H1 (cell line): ENCODE data around the gene DYNLRB1. TPM values are rescaled to one million over a fixed set of nuclear protein-coding genes. Genes with fewer than 3 reads are reported as not detected.

Source experiments
- CTCF ChIA-PET: fragments of 300-600 bp; sonication (Branson Sonifier 250); formaldehyde crosslinking; loops from one replicate; lab custom pipeline; 2021; ENCODE audit not compliant: partially characterized antibody; lab: Charles Lee
- POLR2A ChIA-PET: fragments of 300-600 bp; sonication (Branson Sonifier 250); formaldehyde crosslinking; loops from one replicate; lab custom pipeline; 2021; ENCODE audit warnings: inconsistent platforms; ENCODE audit not compliant: partially characterized antibody; lab: Charles Lee
- DNase-seq, 2 experiments: peaks; one replicate each; pipeline versions ENCODE4 v3.0.0 to v3.0.0-alpha.2; 2010 to 2022; ENCODE audit warnings: low spot score in 2 of 2, low read depth in 1 of 2, mixed read lengths in 1 of 2
- FAIRE-seq: peaks from 2 replicates; lab custom pipeline; 2011; peaks lifted over from hg19 to GRCh38; lab: Jason Lieb, UNC
- H2AFZ ChIP-seq: 2 replicates; pipeline ENCODE4 v1.8.1; 2012; ENCODE audit warnings: low read length, inconsistent platforms
- H2AK5ac ChIP-seq: 2 replicates; pipeline ENCODE4 v1.6.1; 2013; ENCODE audit warnings: low read depth, low read length
- H2BK120ac ChIP-seq: replicated peaks from 2 replicates; pipeline ENCODE3; 2013; ENCODE audit warnings: low read depth, low read length, inconsistent platforms
- H2BK12ac ChIP-seq: 2 replicates; pipeline ENCODE4 v1.6.1; 2013; ENCODE audit warnings: low read depth, low read length
- H2BK15ac ChIP-seq: 2 replicates; pipeline ENCODE4 v1.6.1; 2013; ENCODE audit warnings: low read length
- H2BK20ac ChIP-seq: 2 replicates; pipeline ENCODE4 v1.6.1; 2013; ENCODE audit warnings: low read length
- H2BK5ac ChIP-seq: 2 replicates; pipeline ENCODE4 v1.6.1; 2013; ENCODE audit warnings: low read depth, low read length
- H3K14ac ChIP-seq: 2 replicates; pipeline ENCODE4 v1.6.1; 2013; ENCODE audit warnings: inconsistent platforms; ENCODE audit not compliant: insufficient read length
- H3K18ac ChIP-seq: 2 replicates; pipeline ENCODE4 v1.6.1; 2013; ENCODE audit warnings: low read length; ENCODE audit errors: extremely low read depth
- H3K23ac ChIP-seq: 2 replicates; pipeline ENCODE4 v1.6.1; 2013; ENCODE audit warnings: inconsistent platforms; ENCODE audit not compliant: insufficient read length
- H3K23me2 ChIP-seq: 2 replicates; pipeline ENCODE4 v1.6.1; 2013; ENCODE audit warnings: low read depth, low read length
- H3K27ac ChIP-seq: 2 replicates; pipeline ENCODE4 v1.6.1; 2011; ENCODE audit warnings: low read depth, low read length, inconsistent platforms
- H3K27me3 ChIP-seq, 4 experiments: replicated peaks in 1 of 4; 1 replicate in 1 of 4; 2 replicates in 3 of 4; pipeline versions ENCODE4 v1.6.1 to v1.8.1; 2011 to 2013; ENCODE audit warnings: low read length in 3 of 4, mild to moderate bottlenecking in 3 of 4, inconsistent platforms in 2 of 4, mixed read lengths in 2 of 4, moderate library complexity in 1 of 4; ENCODE audit not compliant: control insufficient read depth in 3 of 4, insufficient read depth in 3 of 4; ENCODE audit errors: extremely low read depth in 1 of 4
- H3K36me3 ChIP-seq, 4 experiments: 2 replicates each; pipeline versions ENCODE4 v1.6.1 to v1.8.1; 2011 to 2013; ENCODE audit warnings: mild to moderate bottlenecking in 4 of 4, low read length in 3 of 4, moderate library complexity in 2 of 4, control low read depth in 1 of 4, inconsistent platforms in 1 of 4; ENCODE audit not compliant: insufficient read depth in 4 of 4, control insufficient read depth in 2 of 4
- H3K4ac ChIP-seq: replicated peaks from 2 replicates; pipeline ENCODE3; 2013; ENCODE audit warnings: low read length, low read depth, mixed read lengths, inconsistent platforms; ENCODE audit not compliant: insufficient read length
- H3K4me1 ChIP-seq, 4 experiments: replicated peaks in 1 of 4; 1 replicate in 1 of 4; 2 replicates in 3 of 4; pipeline versions ENCODE4 v1.6.1 to v1.8.1; 2011 to 2013; ENCODE audit warnings: low read length in 3 of 4, inconsistent platforms in 2 of 4, mixed read lengths in 1 of 4; ENCODE audit not compliant: insufficient read depth in 4 of 4, control insufficient read depth in 3 of 4
- H3K4me2 ChIP-seq, 2 experiments: 2 replicates each; pipeline versions ENCODE4 v1.6.1 to v1.8.1; 2011 to 2013; ENCODE audit warnings: low read depth in 2 of 2, low read length in 2 of 2, control low read depth in 1 of 2, inconsistent platforms in 1 of 2, mild to moderate bottlenecking in 1 of 2; ENCODE audit not compliant: insufficient read depth in 1 of 2
- H3K4me3 ChIP-seq, 4 experiments: fragments of 200-600, 300-600 bp in 1 of 4; sonication (generic), shearing (Covaris generic), sonication (Bioruptor Twin) in 1 of 4; 2 replicates each; pipeline versions ENCODE4 v1.5.1 to v1.8.1; 2011 to 2016; ENCODE audit warnings: low read length in 4 of 4, low read depth in 3 of 4, control low read depth in 2 of 4, inconsistent platforms in 2 of 4, mild to moderate bottlenecking in 2 of 4, mixed read lengths in 1 of 4, moderate library complexity in 1 of 4; ENCODE audit not compliant: insufficient read depth in 2 of 4; ENCODE audit errors: extremely low read depth in 1 of 4
- H3K56ac ChIP-seq: replicated peaks from 2 replicates; pipeline ENCODE3; 2013; ENCODE audit warnings: low read depth, mild to moderate bottlenecking, mixed read lengths, low read length, inconsistent platforms; ENCODE audit not compliant: insufficient read length
- H3K79me1 ChIP-seq: 2 replicates; pipeline ENCODE4 v1.6.1; 2013; ENCODE audit warnings: low read depth, low read length, control low read depth
- H3K79me2 ChIP-seq, 2 experiments: 2 replicates each; pipeline versions ENCODE4 v1.6.1 to v1.8.1; 2012 to 2013; ENCODE audit warnings: low read length in 2 of 2, mild to moderate bottlenecking in 2 of 2, inconsistent platforms in 1 of 2; ENCODE audit not compliant: insufficient read depth in 2 of 2, control insufficient read depth in 1 of 2
- H3K9ac ChIP-seq, 4 experiments: replicated peaks in 1 of 4; 1 replicate in 1 of 4; 2 replicates in 3 of 4; pipeline versions ENCODE4 v1.6.1 to v1.8.1; 2011 to 2013; ENCODE audit warnings: low read depth in 3 of 4, low read length in 3 of 4, control low read depth in 2 of 4, mild to moderate bottlenecking in 2 of 4, moderate library complexity in 2 of 4, inconsistent platforms in 1 of 4; ENCODE audit errors: extremely low read depth in 1 of 4
- H3K9me3 ChIP-seq, 2 experiments: 2 replicates each; pipeline versions ENCODE4 v1.6.1 to v1.8.1; 2012 to 2013; ENCODE audit warnings: mild to moderate bottlenecking in 2 of 2, moderate library complexity in 2 of 2, control low read depth in 1 of 2, inconsistent platforms in 1 of 2, low read depth in 1 of 2, low read length in 1 of 2, mixed read lengths in 1 of 2; ENCODE audit not compliant: insufficient read depth in 2 of 2
- H4K20me1 ChIP-seq, 2 experiments: replicated peaks in 1 of 2; 2 replicates each; pipeline versions ENCODE3 to v1.8.1; 2011 to 2013; ENCODE audit warnings: inconsistent platforms in 2 of 2, low read length in 2 of 2, mild to moderate bottlenecking in 1 of 2; ENCODE audit not compliant: insufficient read depth in 2 of 2, control insufficient read depth in 1 of 2
- H4K5ac ChIP-seq: 2 replicates; pipeline ENCODE4 v1.6.1; 2013; ENCODE audit warnings: low read length, low read depth, mixed read lengths, inconsistent platforms; ENCODE audit not compliant: insufficient read length
- H4K8ac ChIP-seq: 2 replicates; pipeline ENCODE4 v1.8.0; 2013; ENCODE audit warnings: mild to moderate bottlenecking, moderate library complexity, low read length, inconsistent platforms; ENCODE audit not compliant: insufficient read depth; ENCODE audit errors: extremely low read depth
- H4K91ac ChIP-seq: replicated peaks from 2 replicates; pipeline ENCODE3; 2013; ENCODE audit warnings: low read length, mixed read lengths, inconsistent platforms; ENCODE audit not compliant: insufficient read length
- CEBPB ChIP-seq: IDR thresholded peaks from 2 replicates; pipeline ENCODE4 v1.6.1; 2012; ENCODE audit warnings: low read depth, low read length
- CREB1 ChIP-seq: IDR thresholded peaks from 2 replicates; pipeline ENCODE4 v1.6.1; 2012; ENCODE audit warnings: inconsistent platforms
- CTBP2 ChIP-seq: IDR thresholded peaks from 2 replicates; pipeline ENCODE4 v1.7.0; 2011; ENCODE audit warnings: borderline replicate concordance, mild to moderate bottlenecking, moderate library complexity, mixed read lengths, low read length; ENCODE audit not compliant: insufficient read depth, insufficient read length
- NANOG ChIP-seq: IDR thresholded peaks from 2 replicates; pipeline ENCODE4 v1.6.1; 2011; ENCODE audit warnings: low read length, low read depth, mild to moderate bottlenecking, inconsistent platforms; ENCODE audit not compliant: insufficient read depth, poor library complexity, severe bottlenecking
- POU5F1 ChIP-seq: IDR thresholded peaks from 2 replicates; pipeline ENCODE4 v1.6.1; 2011; ENCODE audit warnings: low read depth, mild to moderate bottlenecking, low read length, moderate library complexity
- RBBP5 ChIP-seq: IDR thresholded peaks from 2 replicates; pipeline ENCODE4 v1.7.1; 2012; ENCODE audit warnings: low read depth, mild to moderate bottlenecking, inconsistent platforms, low read length, moderate library complexity, borderline replicate concordance
- SAP30 ChIP-seq: fragments of 300-600 bp; sonication (generic); IDR thresholded peaks from 2 replicates; pipeline ENCODE4 v1.7.1; 2012; ENCODE audit warnings: low read length, moderate library complexity, mild to moderate bottlenecking, inconsistent platforms; ENCODE audit not compliant: insufficient read depth, insufficient replicate concordance
- TBP ChIP-seq: IDR thresholded peaks from 2 replicates; pipeline ENCODE4 v1.6.1; 2011; ENCODE audit warnings: low read depth, low read length, improper control_type of control experiment
- WGBS, 2 experiments: shearing (Covaris generic) in 1 of 2; methylation state at CpG; one replicate each; pipeline versions ENCODE4 v1.1.6 to v1.1.7; 2013 to 2015; ENCODE audit warnings: low lambda C conversion rate in 2 of 2, mixed read lengths in 2 of 2, inconsistent platforms in 1 of 2, low coverage in 1 of 2, missing lambda C conversion rate in 1 of 2; ENCODE audit not compliant: insufficient replicate concordance in 2 of 2, insufficient coverage in 1 of 2, insufficient read length in 1 of 2; ENCODE audit errors: extremely low coverage in 1 of 2, missing lambda C conversion rate in 1 of 2; 5-methylcytosine and 5-hydroxymethylcytosine counted together
- polyA plus RNA-seq, 7 experiments: library from polyadenylated mRNA; depleted of rRNA in 3 of 7; stranded (reverse) in 5 of 7; unstranded in 2 of 7; fragments of >200 nt in 5 of 7; fragments of 200-250 nt in 2 of 7; gene quantifications; 1 replicate in 5 of 7; 2 replicates in 1 of 7; 4 replicates in 1 of 7; pipeline versions ENCODE4 v1.2.1 to v1.2.3, GENCODE V29; 2011 to 2013; ENCODE audit warnings: missing spikeins in 2 of 7, mixed read lengths in 2 of 7
- total RNA-seq: library from RNA; stranded (reverse); fragmentation: NEBNext Ultra II Directional; extraction: Animal tissue kit (Norgen Biotek cat#: 25700); gene quantifications from 2 replicates; pipeline ENCODE4 v1.2.1, GENCODE V29; 2021
- TF ChIP-seq, protein P1 (sequence below): IDR thresholded peaks from 2 replicates; pipeline ENCODE4 v1.6.1; 2012; ENCODE audit warnings: inconsistent platforms
- TF ChIP-seq, protein P2 (sequence below): IDR thresholded peaks from 2 replicates; pipeline ENCODE4 v1.6.1; 2012; ENCODE audit warnings: low read length, inconsistent platforms

The DYNLRB1 gene
- total and polyA plus RNA-seq, 2 of the 8 experiments (the other 6 are each of a cell fraction or from before 2014, with no cell fraction given), result 109 to 214 TPM

DNA sequence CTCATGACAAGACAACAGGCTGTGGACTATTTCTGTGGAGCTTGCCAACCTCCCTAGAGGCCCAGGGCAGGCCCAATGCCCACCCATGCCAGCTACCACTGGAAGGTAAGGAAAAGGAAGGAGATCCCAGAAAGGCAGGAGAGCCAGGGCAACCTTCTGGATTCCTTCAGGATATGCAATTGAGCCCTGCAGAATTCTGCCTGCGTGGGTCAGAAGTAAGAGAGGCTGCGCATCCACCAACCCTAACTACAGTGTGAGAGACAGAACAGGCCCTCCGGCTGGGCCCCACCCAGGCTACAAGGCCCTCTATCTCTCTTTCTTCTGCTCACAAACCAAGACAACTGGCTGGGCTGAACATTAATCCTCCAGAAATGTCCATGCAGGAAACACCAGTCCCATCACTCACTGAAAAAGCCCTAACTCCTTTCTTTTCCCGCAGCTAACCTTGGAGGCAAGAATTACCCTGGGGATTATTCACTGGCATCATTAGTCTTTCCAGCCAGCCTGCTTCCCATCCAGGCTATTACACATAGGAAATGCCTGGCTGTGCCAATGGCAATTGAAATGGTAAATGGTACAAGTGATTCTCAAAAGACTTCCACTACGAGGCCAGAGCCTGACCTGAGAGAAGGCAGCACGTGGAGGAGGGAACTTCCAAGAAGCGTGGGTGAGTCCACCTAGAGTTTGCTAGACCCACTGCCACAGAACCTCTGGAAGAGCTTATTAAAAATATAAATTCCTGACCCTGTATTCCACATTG is 57.5 kb downstream of the DYNLRB1 start:
- no peaks in the 10 kb centered on the region for H3K79me1 ChIP-seq
- H3K23ac ChIP-seq, result no peak overlapping the region
- no peak for DNase-seq
- H3K27me3 ChIP-seq, result no peaks in the 10 kb centered on the region
- no peak overlapping the region for H2BK15ac ChIP-seq
- no peaks in the 10 kb centered on the region for H3K79me2 ChIP-seq
- H4K20me1 ChIP-seq, result no peaks in the 10 kb centered on the region
- no peak overlapping the region for H4K5ac ChIP-seq
- FAIRE-seq, result no peak
- CTCF ChIA-PET, result interaction anchor here (0.6 to 1.6 kb wide), 2 partner anchors 194 to 1540 kb away, joined by 4 to 5 read pairs; no protein-coding TSS in a partner anchor
- no peak overlapping the region for H2BK12ac ChIP-seq
- no peak overlapping the region for H2AK5ac ChIP-seq
- no peak overlapping the region for H2AFZ ChIP-seq
- H3K23me2 ChIP-seq, result no peaks in the 10 kb centered on the region
- H2BK20ac ChIP-seq, result no peak overlapping the region
- peaks cover 0 to 3% (median 0%) of the 10 kb centered on the region in 4 experiments; a peak in 1 of 8 replicates for H3K36me3 ChIP-seq
- no peaks in the 10 kb centered on the region for H3K4me1 ChIP-seq
- H2BK5ac ChIP-seq, result no peak overlapping the region
- H3K27ac ChIP-seq, result no peak overlapping the region
- no peak overlapping the region for H3K18ac ChIP-seq
- no peak overlapping the region for H3K14ac ChIP-seq
- H3K9ac ChIP-seq, result no peak overlapping the region
- no peak overlapping the region for H3K4me3 ChIP-seq
- no peak overlapping the region for H3K4me2 ChIP-seq
- no peak overlapping the region for H4K91ac ChIP-seq
- no peak overlapping the region for H2BK120ac ChIP-seq
- no peaks in the 10 kb centered on the region for H3K9me3 ChIP-seq
- H3K56ac ChIP-seq, result no peak overlapping the region
- no peak overlapping the region for H3K4ac ChIP-seq
- 92% methylated on average over 7 of the region's 7 CpGs; no CpG with 5 or more reads in 1 of the 2 experiments for WGBS, 2 experiments
- POLR2A ChIA-PET, result no interaction called here
- no peak overlapping the region for H4K8ac ChIP-seq
- TF ChIP-seq TBP, result no peak
- TF ChIP-seq RBBP5, result no peak
- no peak for TF ChIP-seq NANOG
- TF ChIP-seq, protein P1, sequence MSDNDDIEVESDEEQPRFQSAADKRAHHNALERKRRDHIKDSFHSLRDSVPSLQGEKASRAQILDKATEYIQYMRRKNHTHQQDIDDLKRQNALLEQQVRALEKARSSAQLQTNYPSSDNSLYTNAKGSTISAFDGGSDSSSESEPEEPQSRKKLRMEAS, result no peak
- no peak for TF ChIP-seq POU5F1
- no peak for TF ChIP-seq CEBPB
- no peak for TF ChIP-seq CREB1
- TF ChIP-seq, protein P2, sequence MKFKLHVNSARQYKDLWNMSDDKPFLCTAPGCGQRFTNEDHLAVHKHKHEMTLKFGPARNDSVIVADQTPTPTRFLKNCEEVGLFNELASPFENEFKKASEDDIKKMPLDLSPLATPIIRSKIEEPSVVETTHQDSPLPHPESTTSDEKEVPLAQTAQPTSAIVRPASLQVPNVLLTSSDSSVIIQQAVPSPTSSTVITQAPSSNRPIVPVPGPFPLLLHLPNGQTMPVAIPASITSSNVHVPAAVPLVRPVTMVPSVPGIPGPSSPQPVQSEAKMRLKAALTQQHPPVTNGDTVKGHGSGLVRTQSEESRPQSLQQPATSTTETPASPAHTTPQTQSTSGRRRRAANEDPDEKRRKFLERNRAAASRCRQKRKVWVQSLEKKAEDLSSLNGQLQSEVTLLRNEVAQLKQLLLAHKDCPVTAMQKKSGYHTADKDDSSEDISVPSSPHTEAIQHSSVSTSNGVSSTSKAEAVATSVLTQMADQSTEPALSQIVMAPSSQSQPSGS, result no peak
- TF ChIP-seq SAP30, result no peak
- TF ChIP-seq CTBP2, result no peak
